SJCRH30 (cell line): ENCODE measurements around the gene RHOF. TPM values are rescaled to one million over a fixed set of nuclear protein-coding genes. Genes with fewer than 3 reads are reported as not detected.
A peak's percentile ranks its signal among the peaks of the same experiment; 100 is the strongest.

ENCODE experiments used
- DNase-seq, 2 experiments: peaks; one replicate each; pipeline ENCODE4 v3.0.0-alpha.2; 2015 to 2020
- H3K27ac ChIP-seq: fragments of 250-450 bp; sonication (Bioruptor Pico); 2 replicates; pipeline ENCODE4 v1.5.1; 2020; ENCODE audit warnings: mild to moderate bottlenecking, moderate library complexity
- H3K27me3 ChIP-seq: fragments of 250-450 bp; sonication (Bioruptor Pico); 2 replicates; pipeline ENCODE4 v1.5.1; 2020; ENCODE audit warnings: mild to moderate bottlenecking, moderate library complexity
- H3K36me3 ChIP-seq: fragments of 250-450 bp; sonication (Bioruptor Pico); 2 replicates; pipeline ENCODE4 v1.5.1; 2020; ENCODE audit warnings: mild to moderate bottlenecking, moderate library complexity
- H3K4me1 ChIP-seq: fragments of 250-450 bp; sonication (Bioruptor Pico); 2 replicates; pipeline ENCODE4 v1.5.1; 2020; ENCODE audit warnings: mild to moderate bottlenecking, moderate library complexity
- H3K4me3 ChIP-seq: fragments of 250-450 bp; sonication (Bioruptor Pico); 2 replicates; pipeline ENCODE4 v1.5.1; 2020; ENCODE audit warnings: mild to moderate bottlenecking, moderate library complexity
- H3K9me3 ChIP-seq: fragments of 250-450 bp; sonication (Bioruptor Pico); replicated peaks from 2 replicates; pipeline ENCODE4 v1.5.1; 2020; ENCODE audit warnings: mild to moderate bottlenecking, moderate library complexity
- total RNA-seq: library from RNA; depleted of rRNA; stranded (reverse); fragments of >200 nt; shearing (Covaris generic); gene quantifications from 2 replicates; pipeline ENCODE4 v1.2.3, GENCODE V29; 2014

Gene RHOF
- total RNA-seq, 1 experiment from 2014 or later, result 5.2 TPM

DNA sequence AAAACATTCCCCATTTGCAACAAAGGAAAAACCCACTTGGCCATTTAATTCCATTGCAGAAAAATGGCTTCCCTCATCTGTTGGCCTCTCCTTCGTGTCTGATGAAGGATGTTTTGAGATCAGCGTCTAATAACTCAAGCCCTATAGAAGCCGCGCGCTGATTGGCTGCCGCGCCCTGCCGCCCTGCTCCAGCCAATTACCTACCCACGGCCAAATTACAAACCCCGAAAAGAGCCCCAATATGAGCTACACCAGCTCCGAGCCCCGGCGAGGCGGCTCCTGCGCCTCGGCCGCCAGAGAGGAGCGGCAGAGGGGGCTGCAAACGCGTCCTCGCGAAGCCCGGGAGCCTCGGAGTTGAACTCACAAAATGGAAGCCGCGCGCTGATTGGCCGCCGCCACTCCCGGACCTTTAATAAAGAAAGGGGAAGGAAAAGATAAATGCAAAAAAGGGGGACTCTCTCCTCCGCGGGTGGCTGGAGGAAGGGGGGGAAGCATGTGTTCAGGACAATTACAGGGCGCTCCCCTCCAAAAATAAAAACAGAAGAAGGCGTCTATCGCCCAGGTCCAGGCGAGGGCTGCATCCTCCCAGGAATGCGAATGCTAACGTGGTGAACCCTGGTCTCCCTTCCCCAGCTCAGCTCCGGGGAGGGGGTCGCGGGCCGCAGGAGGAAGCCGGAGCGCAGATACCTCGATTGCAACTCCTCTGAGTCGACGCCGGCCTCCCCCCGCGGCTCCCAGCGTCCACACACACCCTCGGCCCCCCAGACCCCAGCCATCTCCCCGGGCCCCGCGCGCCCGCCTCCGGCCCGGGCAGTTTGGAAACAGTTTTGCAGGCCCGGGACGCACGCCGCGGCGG lies 9.6 kb upstream of the RHOF start:
- Histone ChIP-seq H3K4me1 (peaks cover 24% of the 10 kb centered on the region), H3K36me3 (0 out of 2 replicates have a peak, but pooled peaks cover 2% of the 10 kb centered on the region), H3K27me3 (no peaks in the 10 kb centered on the region), H3K27ac (peak overlapping the region; percentile 99), H3K4me3 (peak overlapping the region; percentile 74), H3K9me3 (no peaks in the 10 kb centered on the region)
- peak; percentile 95 to 97 for DNase-seq

GRCh38 chr12:121802485-121802842 lies 9.0 kb upstream of the RHOF start:
- Histone ChIP-seq H3K36me3 (0 out of 2 replicates have a peak, but pooled peaks cover 2% of the 10 kb centered on the region), H3K4me1 (peaks cover 30% of the 10 kb centered on the region), H3K4me3 (peak overlapping the region; percentile 74), H3K9me3 (no peaks in the 10 kb centered on the region), H3K27ac (peak overlapping the region; percentile 99), H3K27me3 (no peaks in the 10 kb centered on the region)
- DNase-seq, result no peak

- H3K9me3 ChIP-seq, result no peaks in the 10 kb centered on the region
- peak overlapping the region; percentile 99 for H3K27ac ChIP-seq
- peak overlapping the region; percentile 74 for H3K4me3 ChIP-seq
- H3K27me3 ChIP-seq, result no peaks in the 10 kb centered on the region
- peaks cover 36% of the 10 kb centered on the region for H3K4me1 ChIP-seq
- DNase-seq, result no peak
- 0 out of 2 replicates have a peak, but pooled peaks cover 2% of the 10 kb centered on the region for H3K36me3 ChIP-seq
These were observed 8.4 kb upstream of the RHOF start for GRCh38 chr12:121801595-121802484.

DNA sequence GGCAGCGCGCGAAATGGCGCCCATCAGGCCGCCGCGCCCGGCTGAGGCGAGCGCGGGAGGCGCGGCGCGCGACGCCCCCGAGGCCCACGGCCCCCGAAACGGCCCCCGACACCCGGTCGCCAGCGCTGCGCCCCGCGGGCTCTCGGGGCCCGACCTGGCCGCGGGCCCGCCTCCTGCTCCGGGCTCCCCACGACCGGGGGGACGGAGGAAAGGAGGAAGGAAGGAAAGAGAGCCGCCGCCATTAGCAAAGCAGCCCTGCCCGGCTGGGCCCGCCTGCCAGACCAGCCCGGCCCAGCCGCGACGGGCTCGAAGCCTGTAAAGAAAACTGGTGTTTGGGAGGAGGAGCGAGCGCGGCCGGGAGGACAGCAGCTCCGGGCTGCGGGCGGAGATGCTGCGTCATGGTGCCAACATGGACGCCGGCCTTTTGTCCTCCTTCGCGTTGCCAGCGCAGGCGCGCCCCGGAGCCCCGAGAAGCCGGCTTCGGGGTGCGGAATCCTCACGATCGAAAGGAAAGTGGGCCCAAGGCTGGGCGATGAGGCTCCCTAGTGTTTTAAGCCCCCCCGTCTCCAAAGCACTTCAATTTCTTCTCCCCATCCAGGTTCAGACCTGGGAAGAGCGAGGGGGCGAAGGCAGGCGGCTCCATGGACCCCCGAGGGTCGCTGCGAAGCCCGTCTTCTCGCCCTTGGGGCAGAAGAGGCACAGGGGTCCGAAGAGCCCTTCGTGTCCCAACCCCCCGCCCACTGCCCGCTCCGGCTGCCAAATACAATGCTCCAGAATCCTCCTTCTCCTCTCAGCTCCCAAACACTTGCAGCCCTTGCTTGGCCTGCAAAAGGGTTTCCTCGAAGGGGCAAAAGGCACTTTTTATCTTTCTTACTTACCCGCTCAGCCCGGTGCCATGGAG lies 7.5 kb upstream of the RHOF start:
- no peaks in the 10 kb centered on the region for H3K27me3 ChIP-seq
- DNase-seq, result peak; percentile 67 to 69
- H3K36me3 ChIP-seq, result peaks cover 2% of the 10 kb centered on the region; the same call in 1 of the 2 replicates
- peak overlapping the region; percentile 74 for H3K4me3 ChIP-seq
- H3K9me3 ChIP-seq, result no peaks in the 10 kb centered on the region
- peaks cover 37% of the 10 kb centered on the region for H3K4me1 ChIP-seq
- peak overlapping the region; percentile 99 for H3K27ac ChIP-seq

GRCh38 chr12:121799842-121800693 lies 6.6 kb upstream of the RHOF start:
- no peaks in the 10 kb centered on the region for H3K27me3 ChIP-seq
- DNase-seq, result peak; percentile 83 to 84

DNA sequence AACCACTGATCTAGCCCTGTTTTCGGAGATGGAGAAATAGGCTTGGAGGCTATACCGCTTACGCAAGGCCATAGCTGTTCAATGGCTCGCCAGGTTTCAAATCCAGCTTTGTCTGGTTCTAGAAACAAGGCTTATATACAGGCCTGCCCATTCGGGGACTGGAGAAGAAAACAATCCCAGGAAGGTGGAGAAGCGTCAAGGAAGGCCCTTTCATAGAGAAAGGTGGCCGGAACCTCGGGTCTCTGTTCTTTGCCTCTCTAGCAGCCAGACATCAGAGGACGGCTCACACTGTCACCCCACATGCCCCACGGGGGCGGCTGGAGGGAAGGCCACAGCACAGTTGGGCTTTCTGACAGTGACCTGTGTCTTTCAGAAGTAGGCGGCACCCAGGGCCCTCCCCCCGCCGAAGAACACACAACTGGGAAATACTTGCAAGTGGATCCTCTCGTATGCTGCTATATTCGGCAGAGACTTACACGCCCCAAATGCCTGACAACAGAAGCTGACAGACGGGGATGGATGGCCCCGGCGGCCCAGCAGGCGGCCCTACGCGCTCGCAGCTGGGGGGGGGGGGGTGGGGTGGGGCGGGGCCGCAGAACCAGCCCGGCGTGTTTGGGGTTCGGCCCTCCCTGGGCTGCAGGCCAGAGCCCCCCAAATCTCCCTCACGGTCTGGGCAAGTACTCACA lies 5.8 kb upstream of the RHOF start:
- peak; percentile 63 to 72 for DNase-seq
- Histone ChIP-seq H3K4me3 (peak overlapping the region; percentile 74), H3K9me3 (no peaks in the 10 kb centered on the region), H3K27ac (peak overlapping the region; percentile 99), H3K27me3 (no peaks in the 10 kb centered on the region), H3K4me1 (peaks cover 44% of the 10 kb centered on the region), H3K36me3 (peaks cover 9% of the 10 kb centered on the region)

More at GRCh38 chr12:121799842-121800693, 6.6 kb upstream of the RHOF start:
- Histone ChIP-seq H3K36me3 (peaks cover 8% of the 10 kb centered on the region), H3K4me3 (peak overlapping the region; percentile 74), H3K27ac (peak overlapping the region; percentile 99), H3K4me1 (peaks cover 43% of the 10 kb centered on the region), H3K9me3 (no peaks in the 10 kb centered on the region)

- Histone ChIP-seq H3K36me3 (peaks cover 9% of the 10 kb centered on the region), H3K27ac (peak overlapping the region; percentile 47), H3K4me1 (peaks cover 44% of the 10 kb centered on the region), H3K27me3 (no peaks in the 10 kb centered on the region), H3K9me3 (no peaks in the 10 kb centered on the region), H3K4me3 (no peak overlapping the region; the same call in 1 of the 2 replicates)
- DNase-seq, result no peak
These were observed 5.3 kb upstream of the RHOF start for GRCh38 chr12:121798787-121799155.

GRCh38 chr12:121797937-121798786 lies 4.7 kb upstream of the RHOF start:
- no peaks in the 10 kb centered on the region for H3K9me3 ChIP-seq
- peak overlapping the region; percentile 6; the same call in 1 of the 2 replicates for H3K4me3 ChIP-seq
- H3K27me3 ChIP-seq, result no peaks in the 10 kb centered on the region
- peaks cover 9% of the 10 kb centered on the region for H3K36me3 ChIP-seq
- H3K4me1 ChIP-seq, result peaks cover 44% of the 10 kb centered on the region
- DNase-seq, result peak; percentile 89 to 90
- peak overlapping the region; percentile 47 for H3K27ac ChIP-seq

DNA sequence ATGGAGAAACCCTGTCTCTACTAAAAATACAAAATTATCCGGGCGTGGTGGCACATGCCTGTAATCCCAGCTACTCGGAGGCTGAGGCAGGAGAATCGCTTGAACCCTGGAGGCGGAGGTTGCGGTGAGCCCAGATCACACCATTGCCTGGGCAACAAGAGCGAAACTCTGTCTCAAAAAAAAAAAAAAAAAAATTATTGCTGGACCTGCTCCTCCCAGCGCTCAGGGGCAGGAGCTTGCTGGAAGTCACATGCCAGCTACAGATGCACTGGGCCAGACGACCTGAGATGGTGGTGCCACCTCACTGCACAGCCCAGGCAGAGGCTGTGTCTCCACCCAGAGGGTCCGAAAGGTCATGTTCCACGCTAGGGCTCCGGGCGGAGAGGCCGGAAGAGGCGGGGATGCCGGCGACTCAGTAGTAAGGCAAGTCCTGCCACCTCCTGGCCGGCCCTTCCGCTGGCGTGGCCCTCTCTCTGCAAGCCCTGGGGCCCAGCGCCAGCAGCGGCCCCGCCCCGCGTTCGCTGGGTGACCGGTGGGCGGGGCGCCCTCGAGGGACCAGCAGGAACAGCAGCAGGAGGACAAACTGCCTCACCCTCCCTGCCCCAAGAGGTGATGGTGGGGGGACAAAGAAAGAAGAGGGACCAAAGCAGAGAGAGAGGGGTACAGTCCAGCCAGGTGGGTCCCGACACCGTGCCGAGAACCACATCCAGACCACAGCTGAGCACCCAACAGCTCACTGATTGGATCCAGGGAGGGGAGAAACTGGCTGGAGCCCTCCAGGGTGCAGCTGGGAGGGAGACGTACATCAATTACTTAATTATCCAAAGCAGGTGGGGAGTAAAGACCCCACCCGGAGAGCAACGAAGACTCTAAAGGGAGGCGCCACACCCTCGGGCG lies 3.6 kb upstream of the RHOF start:
- peak; percentile 85 for DNase-seq
- Histone ChIP-seq H3K9me3 (no peaks in the 10 kb centered on the region), H3K4me3 (peak overlapping the region; percentile 10), H3K36me3 (peaks cover 9% of the 10 kb centered on the region), H3K4me1 (peaks cover 44% of the 10 kb centered on the region), H3K27me3 (no peaks in the 10 kb centered on the region), H3K27ac (peak overlapping the region; percentile 47)

DNA sequence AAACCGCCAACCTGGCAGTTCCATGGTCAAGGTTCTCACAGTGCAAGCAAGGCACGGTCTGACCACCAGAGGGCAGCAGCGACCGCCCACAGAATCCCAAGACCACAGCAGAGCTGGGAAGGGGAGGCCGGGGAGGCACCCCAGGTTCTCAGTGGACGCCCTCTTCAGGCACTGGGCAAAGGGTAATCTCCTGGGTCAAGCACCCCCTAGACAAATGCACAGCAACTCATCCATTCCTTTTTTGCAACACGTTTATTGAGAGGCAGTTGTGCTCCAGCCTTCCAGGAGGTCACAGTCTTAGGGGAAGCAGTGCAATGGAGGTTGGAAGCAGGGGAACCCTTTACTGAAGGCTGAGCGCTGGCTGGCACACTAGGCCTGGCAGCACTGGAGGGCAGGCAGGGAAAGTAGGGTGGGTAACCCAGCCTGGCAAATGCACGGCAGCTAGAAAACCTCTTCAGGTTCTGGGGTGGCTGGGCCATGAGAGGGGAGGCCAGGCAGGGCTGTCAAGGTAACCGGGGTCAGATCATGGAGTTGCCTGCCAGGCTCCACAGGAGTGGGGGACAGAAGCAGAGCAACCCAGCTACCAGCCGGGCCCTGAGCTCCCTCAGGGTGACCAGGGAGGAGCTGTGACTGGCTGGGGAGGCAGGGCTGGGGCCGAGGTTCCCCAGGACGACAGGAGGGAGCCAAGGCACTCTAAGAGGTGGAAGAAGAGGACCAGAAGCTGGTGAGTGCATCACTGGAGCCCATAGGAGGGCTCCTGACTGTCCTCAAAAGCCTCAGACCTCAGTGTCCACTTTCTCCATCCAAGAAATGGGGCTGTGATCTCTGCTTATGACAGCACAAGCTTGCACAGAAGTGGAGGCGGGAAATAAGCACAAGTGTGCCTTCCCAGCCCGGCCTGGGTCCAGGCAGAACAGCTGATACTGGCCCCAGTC lies 1.8 kb upstream of the RHOF start:
- Histone ChIP-seq H3K27ac (no peak overlapping the region), H3K27me3 (no peaks in the 10 kb centered on the region), H3K4me1 (peaks cover 46% of the 10 kb centered on the region), H3K4me3 (no peak overlapping the region), H3K36me3 (peaks cover 9% of the 10 kb centered on the region), H3K9me3 (no peaks in the 10 kb centered on the region)
- peak; percentile 67 to 87 for DNase-seq
